GM12878 (cell line): ENCODE data around the gene SORT1.

Source experiments
- CTCF ChIP-seq, 3 experiments: IDR thresholded peaks in 2 of 3; conservative IDR thresholded peaks in 1 of 3; 2 replicates each; pipeline ENCODE4 v1.5.1; 2011; ENCODE audit warnings: low read depth in 3 of 3, low read length in 3 of 3, mild to moderate bottlenecking in 3 of 3, control low read depth in 2 of 3, moderate library complexity in 2 of 3, inconsistent platforms in 1 of 3, mixed read lengths in 1 of 3; ENCODE audit not compliant: control insufficient read depth in 2 of 3, insufficient read depth in 1 of 3; ENCODE audit errors: extremely low read depth in 1 of 3
- POLR2AphosphoS5 ChIP-seq: IDR thresholded peaks from 2 replicates; pipeline ENCODE4 v1.6.1; 2011; ENCODE audit warnings: mild to moderate bottlenecking, low read length, inconsistent platforms
- ZBTB4 ChIP-seq: fragments of 450-650 bp; formaldehyde crosslinking; IDR thresholded peaks from 2 replicates; pipeline ENCODE4 v1.4.0; 2022; ENCODE audit warnings: mild to moderate bottlenecking, moderate library complexity

GRCh38 chr1:109402025-109402424 is 4.3 kb upstream of the SORT1 start:
- TF ChIP-seq ZBTB4 (CRISPR knock-in tag) = no peak
- no peak for TF ChIP-seq CTCF (IDR thresholded peaks at IDR 0.05 in 2 of 3, conservative IDR thresholded peaks at IDR 0.05 in 1 of 3; ENCODE audit: control insufficient read depth in 2 of 3, extremely low read depth in 1 of 3, insufficient read depth in 1 of 3, low read depth in 3 of 3, low read length in 3 of 3)
- TF ChIP-seq POLR2AphosphoS5 = no peak
